ENCODE results near the gene DTX2. TPM values are rescaled to one million over a fixed set of nuclear protein-coding genes. Genes with fewer than 3 reads are reported as not detected.
A peak's percentile ranks its signal among the peaks of the same experiment; 100 is the strongest.
"Not testable (repeated sequence)": the region's sequence is repeated elsewhere in the genome, so short reads cannot be mapped to it uniquely, and the experiment has no call there.

Gene DTX2
- total RNA-seq, 1 donor from 2014 or later: 11.5 TPM

GRCh38 chr7:76425156-76425555, 36.4 kb upstream of the DTX2 start:
- peak; percentile 81 for DNase-seq (ENCODE audit: low spot score)
- Mint-ChIP-seq H3K4me3 (ENCODE audit: unreplicated experiment) (no peak overlapping the region), H3K4me1 (ENCODE audit: low read depth) (peaks cover 36% of the 10 kb centered on the region), H3K27me3 (ENCODE audit: low read depth) (no peaks in the 10 kb centered on the region), H3K27ac (ENCODE audit: unreplicated experiment) (no peak overlapping the region), H3K9me3 (ENCODE audit: low read depth) (peaks cover 4% of the 10 kb centered on the region), H3K36me3 (ENCODE audit: low read depth) (no peaks in the 10 kb centered on the region)
- no peak for TF ChIP-seq CTCF (IDR thresholded peaks at IDR 0.05)

- H3K9me3 Mint-ChIP-seq (ENCODE audit: low read depth); DNase-seq (ENCODE audit: low spot score): not testable (repeated sequence)
These were observed 36.0 kb upstream of the DTX2 start for GRCh38 chr7:76425558-76425957.

GRCh38 chr7:76426246-76426645, 35.3 kb upstream of the DTX2 start:
- Mint-ChIP-seq H3K4me1 (ENCODE audit: low read depth) (peaks cover 27% of the 10 kb centered on the region), H3K27ac (ENCODE audit: unreplicated experiment) (no peak overlapping the region), H3K27me3 (ENCODE audit: low read depth) (no peaks in the 10 kb centered on the region), H3K9me3 (ENCODE audit: low read depth) (no peaks in the 10 kb centered on the region), H3K4me3 (ENCODE audit: unreplicated experiment) (no peak overlapping the region), H3K36me3 (ENCODE audit: low read depth) (no peaks in the 10 kb centered on the region)
- peak; percentile 46 for DNase-seq (ENCODE audit: low spot score)
- no peak for TF ChIP-seq CTCF (IDR thresholded peaks at IDR 0.05)

More at GRCh38 chr7:76425558-76425957, 36.0 kb upstream of the DTX2 start:
- H3K36me3 Mint-ChIP-seq (ENCODE audit: low read depth); H3K27ac Mint-ChIP-seq (ENCODE audit: unreplicated experiment); H3K27me3 Mint-ChIP-seq (ENCODE audit: low read depth); H3K4me3 Mint-ChIP-seq (ENCODE audit: unreplicated experiment): not testable (repeated sequence)
- peaks cover 32% of the 10 kb centered on the region for H3K4me1 Mint-ChIP-seq (ENCODE audit: low read depth)

- DNase-seq (ENCODE audit: low spot score): no peak
- Mint-ChIP-seq H3K27ac (ENCODE audit: unreplicated experiment) (no peak overlapping the region), H3K36me3 (ENCODE audit: low read depth) (no peaks in the 10 kb centered on the region)
These were observed 33.9 kb upstream of the DTX2 start for GRCh38 chr7:76427635-76428034.

GRCh38 chr7:76428149-76428823, 33.2 kb upstream of the DTX2 start:
- Mint-ChIP-seq H3K27ac (ENCODE audit: unreplicated experiment) (peak overlapping the region; percentile 41), H3K4me3 (ENCODE audit: unreplicated experiment) (no peak overlapping the region), H3K4me1 (ENCODE audit: low read depth) (peaks cover 15% of the 10 kb centered on the region), H3K9me3 (ENCODE audit: low read depth) (no peaks in the 10 kb centered on the region), H3K27me3 (ENCODE audit: low read depth) (no peaks in the 10 kb centered on the region), H3K36me3 (ENCODE audit: low read depth) (no peaks in the 10 kb centered on the region)
- DNase-seq (ENCODE audit: low spot score): no peak
- TF ChIP-seq CTCF (IDR thresholded peaks at IDR 0.05): no peak

More at GRCh38 chr7:76427635-76428034, 33.9 kb upstream of the DTX2 start:
- no peak for TF ChIP-seq CTCF (IDR thresholded peaks at IDR 0.05)
- Mint-ChIP-seq H3K4me3 (ENCODE audit: unreplicated experiment) (no peak overlapping the region), H3K27me3 (ENCODE audit: low read depth) (no peaks in the 10 kb centered on the region), H3K4me1 (ENCODE audit: low read depth) (peaks cover 22% of the 10 kb centered on the region), H3K9me3 (ENCODE audit: low read depth) (no peaks in the 10 kb centered on the region)

All from chondrocyte (in vitro differentiated cells).